NCI-H128 (cell line): ENCODE measurements around the gene HUS1B.
"Not testable (repeated sequence)": the region's sequence is repeated elsewhere in the genome, so short reads cannot be mapped to it uniquely, and the experiment has no call there.

Experiments
- DNase-seq: peaks from one replicate; lab custom pipeline; 2025; ENCODE audit not compliant: unreplicated experiment; lab: John Stamatoyannopoulos, UW

Gene HUS1B

GRCh38 chr6:679282-679681 is 22.4 kb upstream of the HUS1B start:
- DNase-seq, result no peak

GRCh38 chr6:678520-678919 is 21.6 kb upstream of the HUS1B start:
- DNase-seq, result no peak

- DNase-seq, result no peak
Measured at GRCh38 chr6:677919-678318, 21.0 kb upstream of the HUS1B start.

- DNase-seq, result no peak
Measured at GRCh38 chr6:674956-675355, 18.1 kb upstream of the HUS1B start.

GRCh38 chr6:674406-674805 is 17.5 kb upstream of the HUS1B start:
- no peak for DNase-seq

DNA sequence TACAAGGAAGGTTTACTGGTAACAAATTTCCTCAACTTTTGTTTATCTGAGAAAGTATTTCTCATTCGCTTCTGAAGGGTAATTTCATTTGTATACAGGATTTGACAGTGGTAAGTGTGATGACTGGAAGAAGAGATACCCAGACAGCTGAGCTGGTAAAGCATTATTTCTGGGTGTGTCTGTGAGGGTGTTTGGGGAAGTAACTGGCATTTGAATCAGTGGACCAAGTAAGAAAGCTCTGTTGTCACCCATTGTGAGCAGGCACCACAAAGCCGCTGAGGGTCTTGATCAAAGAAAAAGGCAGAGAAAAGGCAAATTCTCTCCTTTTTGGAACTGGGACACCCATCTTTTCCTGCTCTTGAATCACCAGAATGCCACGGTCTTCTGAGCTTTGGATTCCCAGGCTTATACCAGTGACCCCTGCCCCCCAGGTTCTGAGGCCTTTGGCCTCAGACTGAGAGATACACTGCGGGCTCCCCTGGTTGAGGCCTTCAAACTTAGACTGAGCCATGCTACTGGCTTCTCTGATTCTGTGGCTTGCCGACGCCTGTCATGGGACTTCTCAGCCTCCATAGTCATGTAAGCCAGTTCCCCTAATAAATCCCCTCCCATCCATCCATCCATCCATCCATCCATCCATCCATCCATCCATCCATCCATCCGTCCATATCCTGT is 10.5 kb upstream of the HUS1B start:
- no peak for DNase-seq

- no peak for DNase-seq
Measured at GRCh38 chr6:665403-666267, 8.7 kb upstream of the HUS1B start.

- DNase-seq, result not testable (repeated sequence)
Measured at GRCh38 chr6:663788-664187, 6.9 kb upstream of the HUS1B start.

DNA sequence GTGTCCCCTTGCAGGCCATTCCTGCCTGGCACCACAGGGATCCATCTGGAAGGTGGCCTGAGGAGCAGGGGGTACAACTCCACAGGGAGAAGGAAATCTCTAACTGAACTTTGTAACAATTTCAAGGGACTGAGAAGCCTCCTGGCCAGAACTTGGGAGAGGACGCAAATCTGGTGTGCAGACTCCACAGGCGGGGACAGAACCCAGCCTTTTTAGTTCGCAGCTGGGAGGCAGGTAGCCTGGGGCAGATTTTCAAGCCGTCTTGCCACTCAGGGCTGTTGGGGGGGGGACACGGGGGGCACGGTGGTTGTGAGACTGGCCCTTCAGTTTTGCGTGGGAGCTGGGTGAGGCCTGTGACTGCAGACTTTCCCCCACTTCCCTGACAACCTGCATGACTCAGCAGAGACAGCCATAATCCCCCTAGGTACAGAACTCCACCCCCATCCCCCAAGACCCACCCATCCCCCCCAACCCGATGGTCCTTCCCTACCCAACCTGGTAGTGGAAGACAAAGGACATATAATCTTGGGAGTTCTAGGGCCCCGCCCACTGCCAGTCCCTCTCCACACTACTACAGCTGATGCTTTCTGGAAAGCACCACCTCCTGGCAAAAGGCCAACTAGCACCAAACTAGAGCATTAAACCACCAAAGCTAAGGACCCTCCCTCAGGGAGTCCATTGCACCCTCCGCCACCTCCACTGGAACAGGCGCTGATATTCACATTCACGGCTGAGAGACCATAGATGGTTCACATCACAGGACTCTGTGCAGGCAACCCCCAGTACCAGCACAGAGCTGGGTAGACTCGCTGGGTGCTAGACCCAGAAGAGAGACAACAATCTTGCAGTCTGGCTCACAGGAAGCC is 3.0 kb upstream of the HUS1B start:
- no peak for DNase-seq

- no peak for DNase-seq
Measured at GRCh38 chr6:658244-658643, 1.3 kb upstream of the HUS1B start.

GRCh38 chr6:657743-658142 is 843 bp upstream of the HUS1B start:
- DNase-seq, result no peak

GRCh38 chr6:654136-654535 is 2.8 kb downstream of the HUS1B start:
- no peak for DNase-seq

- DNase-seq, result no peak
Measured at GRCh38 chr6:652865-653264, 4.0 kb downstream of the HUS1B start.

- no peak for DNase-seq
Measured at GRCh38 chr6:650098-650497, 6.8 kb downstream of the HUS1B start.

GRCh38 chr6:642805-643204 is 14.1 kb downstream of the HUS1B start:
- DNase-seq, result no peak

- no peak for DNase-seq
Measured at GRCh38 chr6:641225-641985, 15.5 kb downstream of the HUS1B start.

DNA sequence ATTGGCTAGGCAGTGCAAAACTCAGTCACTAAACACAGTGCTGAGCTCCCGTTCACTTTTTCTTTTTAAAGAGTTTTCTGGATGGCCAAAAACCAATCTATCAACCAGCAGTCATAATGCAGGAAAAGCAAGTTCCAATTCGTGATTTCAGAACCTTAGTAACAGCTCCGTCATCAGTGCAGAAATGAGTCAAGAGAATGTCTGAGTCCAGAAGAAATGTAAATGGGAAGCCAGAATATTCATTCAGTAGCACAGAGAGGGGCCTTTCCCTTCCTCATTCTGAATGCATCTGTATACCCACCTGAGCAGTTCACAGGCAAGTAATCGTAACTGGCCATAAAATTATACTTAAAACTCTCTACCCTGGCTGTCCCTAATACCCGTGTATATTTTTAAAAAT is 20.4 kb downstream of the HUS1B start:
- no peak for DNase-seq

DNA sequence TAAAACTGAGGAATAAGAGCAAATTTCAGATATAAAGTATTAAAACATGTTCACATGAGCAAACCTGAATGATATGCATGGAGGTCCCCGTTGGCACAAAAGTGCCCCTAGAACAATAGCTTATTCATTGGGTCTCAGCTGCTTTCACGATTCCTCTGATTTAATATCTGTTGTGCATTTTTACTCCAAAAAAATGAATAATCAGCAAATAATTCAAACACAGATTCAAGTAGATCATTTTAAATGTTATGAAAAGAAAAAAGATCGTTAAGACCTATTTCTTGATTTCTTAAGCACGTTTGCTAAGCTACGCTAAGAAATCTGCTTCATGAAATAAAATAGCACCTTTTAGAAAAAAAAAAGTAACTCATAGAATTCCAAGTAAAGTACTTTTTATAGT is 21.7 kb downstream of the HUS1B start:
- no peak for DNase-seq

GRCh38 chr6:633611-634010 is 23.3 kb downstream of the HUS1B start:
- no peak for DNase-seq

- DNase-seq, result no peak
Measured at GRCh38 chr6:628766-629165, 28.1 kb downstream of the HUS1B start.

GRCh38 chr6:626236-626635 is 30.7 kb downstream of the HUS1B start:
- no peak for DNase-seq
